Left lung (tissue), 10 donors: Measurements from ENCODE around the gene TLK1. TPM values are rescaled to one million over a fixed set of nuclear protein-coding genes. Genes with fewer than 3 reads are reported as not detected.

Experiments
- ATAC-seq: fragments of 200-7000 bp; cut with Tn5 transposase; one replicate; pipeline ENCODE4 v1.9.1; 2020; ENCODE audit warnings: moderate library complexity
- DNase-seq, 4 donors: peaks; one replicate each; pipeline ENCODE4 v3.0.0-alpha.2; 2013 to 2020
- H3K27ac ChIP-seq, 2 donors: fragments of 200-600 bp; sonication (generic) in 1 of 2; one replicate each; pipeline versions ENCODE4 v1.5.0 to v1.8.0; 2020 to 2021
- H3K27me3 ChIP-seq, 2 donors: fragments of 200-600 bp; sonication (generic) in 1 of 2; one replicate each; pipeline versions ENCODE4 v1.5.0 to v1.8.0; 2020 to 2021
- H3K36me3 ChIP-seq, 2 donors: fragments of 200-600 bp; sonication (generic) in 1 of 2; one replicate each; pipeline versions ENCODE4 v1.5.0 to v1.8.0; 2020 to 2021
- H3K4me1 ChIP-seq, 2 donors: fragments of 200-600 bp; one replicate each; pipeline ENCODE4 v1.8.0; 2021
- H3K4me3 ChIP-seq, 2 donors: fragments of 200-600 bp; sonication (generic) in 1 of 2; one replicate each; pipeline versions ENCODE4 v1.5.0 to v1.8.0; 2020 to 2021; ENCODE audit warnings: mild to moderate bottlenecking in 1 of 2
- H3K9me3 ChIP-seq, 2 donors: fragments of 200-600 bp; sonication (generic) in 1 of 2; one replicate each; pipeline versions ENCODE4 v1.5.0 to v1.8.0; 2020 to 2021
- CTCF ChIP-seq, 2 donors: fragments of 200-600 bp; sonication (generic) in 1 of 2; IDR thresholded peaks; one replicate each; pipeline versions ENCODE4 v1.5.0 to v1.8.0; 2021; ENCODE audit warnings: antibody characterized with exemption in 2 of 2
- intact Hi-C, 2 donors: fragments of 100-400 bp; cut with DNase I; formaldehyde crosslinking; loops; one replicate each; pipeline versions ENCODE4 v1.11.2 to v1.14.2; 2022
- polyA plus RNA-seq, 6 donors: library from polyadenylated mRNA; unstranded; fragments of 120-200 nt; gene quantifications; one replicate each; pipeline ENCODE4 v1.2.1, GENCODE V29; 2013; ENCODE audit not compliant: insufficient read length in 6 of 6
- total RNA-seq, 2 donors: library from RNA; stranded (reverse); fragmentation: NEBNext Ultra II Directional; extraction: Animal tissue kit (Norgen Biotek cat#: 25700); gene quantifications; one replicate each; pipeline ENCODE4 v1.2.1, GENCODE V29; 2021
- donor health status: DM: no; HTN: yes; CAD: no.
- donor health status: DM: no; HTN: no; CAD: no.

Gene TLK1
- total and polyA plus RNA-seq, 8 donors: 35.3 to 49.8 (median 40.4) TPM

DNA sequence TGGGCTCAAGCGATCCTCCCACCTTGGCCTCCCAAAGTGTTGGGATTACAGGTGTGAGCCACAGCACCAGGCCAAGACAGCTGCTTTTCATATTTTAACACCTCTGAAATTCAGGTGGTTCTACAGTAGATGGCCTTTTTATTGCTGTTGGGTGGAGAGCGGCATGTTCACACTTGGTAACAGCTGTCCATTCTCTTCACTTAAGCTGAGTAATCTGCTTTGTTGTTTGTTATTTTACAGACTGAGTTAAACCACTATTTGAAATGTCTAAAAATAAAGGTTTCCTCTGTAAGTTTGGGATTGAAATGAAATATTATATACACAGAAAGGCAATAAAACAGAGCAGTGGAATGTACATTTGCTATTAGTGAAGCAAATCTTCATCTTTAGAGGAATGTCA lies 44.9 kb upstream of the TLK1 start:
- no peaks in the 10 kb centered on the region for H3K36me3 ChIP-seq
- no peak overlapping the region for H3K4me3 ChIP-seq
- H3K27ac ChIP-seq: no peak overlapping the region
- H3K9me3 ChIP-seq: no peaks in the 10 kb centered on the region
- no peak for DNase-seq
- ATAC-seq: no peak
- no peaks in the 10 kb centered on the region for H3K4me1 ChIP-seq
- H3K27me3 ChIP-seq: no peaks in the 10 kb centered on the region
- TF ChIP-seq CTCF (IDR thresholded peaks at IDR 0.05): no peak
- intact Hi-C loops: no loop called here

GRCh38 chr2:171201767-171202166 lies 41.1 kb upstream of the TLK1 start:
- no peak for DNase-seq
- intact Hi-C loops: no loop called here

DNA sequence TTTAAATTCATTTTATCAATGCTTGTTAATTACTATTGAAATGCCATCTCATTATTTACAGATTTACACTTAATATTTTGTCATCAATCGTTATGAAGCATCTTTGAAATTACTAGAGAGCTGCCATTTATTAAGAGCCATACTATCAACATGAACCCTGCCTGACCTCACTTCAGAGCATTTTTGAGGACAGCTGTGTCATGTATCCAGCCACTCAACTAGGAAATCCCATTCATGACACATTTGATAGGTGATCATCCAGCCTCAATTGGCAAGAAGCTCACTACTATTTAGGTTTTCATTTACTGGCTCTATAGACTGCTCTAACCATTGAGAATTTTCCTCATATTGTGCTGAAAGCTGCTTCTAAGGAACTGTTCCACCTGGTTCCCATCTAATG lies 40.6 kb upstream of the TLK1 start:
- no peaks in the 10 kb centered on the region for H3K36me3 ChIP-seq
- H3K27ac ChIP-seq: no peak overlapping the region
- H3K27me3 ChIP-seq: no peaks in the 10 kb centered on the region
- TF ChIP-seq CTCF (IDR thresholded peaks at IDR 0.05): no peak
- no peak for ATAC-seq
- no peaks in the 10 kb centered on the region for H3K9me3 ChIP-seq
- H3K4me1 ChIP-seq: no peaks in the 10 kb centered on the region
- H3K4me3 ChIP-seq: no peak overlapping the region
- DNase-seq: peak in 2 of 4 donors; percentile 15 to 22
- intact Hi-C loops: no loop called here

More at GRCh38 chr2:171201767-171202166, 41.1 kb upstream of the TLK1 start:
- ATAC-seq: no peak
- TF ChIP-seq CTCF (IDR thresholded peaks at IDR 0.05): no peak
- Histone ChIP-seq H3K36me3 (no peaks in the 10 kb centered on the region), H3K4me3 (no peak overlapping the region), H3K27ac (no peak overlapping the region), H3K27me3 (no peaks in the 10 kb centered on the region), H3K4me1 (no peaks in the 10 kb centered on the region), H3K9me3 (no peaks in the 10 kb centered on the region)

DNA sequence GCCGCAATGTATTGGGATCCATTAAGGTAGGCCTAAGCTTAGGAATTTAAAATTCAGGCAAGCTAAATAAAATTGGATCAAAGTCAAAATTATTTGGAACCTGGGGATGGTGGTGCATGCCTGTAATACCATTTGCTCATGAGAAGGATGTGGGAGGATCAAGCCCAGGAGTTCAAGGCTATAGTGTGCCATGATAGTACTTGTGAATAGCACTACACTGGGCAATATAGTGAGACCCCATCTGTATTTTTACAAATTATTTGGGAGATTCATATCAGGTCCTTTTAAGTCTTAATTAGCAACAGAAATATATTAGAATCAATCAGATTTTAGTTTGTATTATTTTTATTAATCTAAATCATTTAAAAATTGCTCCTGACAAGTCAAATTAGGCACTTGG lies 39.8 kb upstream of the TLK1 start:
- ATAC-seq (no peak), DNase-seq (no peak)
- no peaks in the 10 kb centered on the region for H3K36me3 ChIP-seq
- no peak for TF ChIP-seq CTCF (IDR thresholded peaks at IDR 0.05)
- intact Hi-C loops: no loop called here
- no peak overlapping the region for H3K27ac ChIP-seq
- no peaks in the 10 kb centered on the region for H3K9me3 ChIP-seq
- no peaks in the 10 kb centered on the region for H3K27me3 ChIP-seq
- no peaks in the 10 kb centered on the region for H3K4me1 ChIP-seq
- no peak overlapping the region for H3K4me3 ChIP-seq

DNA sequence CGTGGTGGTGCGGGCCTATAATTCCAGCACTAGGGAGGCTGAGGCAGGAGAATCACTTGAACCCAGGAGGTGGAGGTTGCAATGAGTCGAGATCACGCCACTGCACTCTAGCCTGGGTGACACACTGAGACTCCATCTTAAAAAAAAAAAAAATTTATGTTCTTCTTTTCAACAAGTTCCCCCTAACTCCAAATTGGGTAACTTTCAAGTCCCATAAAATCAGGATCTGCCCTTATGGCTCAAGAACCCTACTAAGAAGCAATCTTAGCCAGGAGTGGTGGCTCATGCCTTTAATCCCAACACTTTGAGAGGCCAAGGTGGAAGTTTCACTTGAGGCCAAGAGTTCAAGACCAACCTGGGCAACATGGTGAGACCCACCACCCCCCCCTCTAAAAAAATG lies 30.3 kb upstream of the TLK1 start:
- no peaks in the 10 kb centered on the region for H3K9me3 ChIP-seq
- no peak for ATAC-seq

More for the DNA sequence above, 30.3 kb upstream of the TLK1 start:
- Histone ChIP-seq H3K4me3 (no peak overlapping the region), H3K4me1 (no peaks in the 10 kb centered on the region), H3K36me3 (no peaks in the 10 kb centered on the region), H3K27me3 (no peaks in the 10 kb centered on the region), H3K27ac (no peak overlapping the region)
- TF ChIP-seq CTCF (IDR thresholded peaks at IDR 0.05): no peak
- intact Hi-C loops: no loop called here
- no peak for DNase-seq
